HG03442 (cell line): ENCODE measurements around the gene FERMT1.

Source experiments
- ATAC-seq: cut with Tn5 transposase; IDR thresholded peaks from one replicate; pipeline ENCODE4 v1.9.1; 2021; ENCODE audit warnings: mild to moderate bottlenecking, moderate library complexity; ENCODE audit not compliant: unreplicated experiment

Gene FERMT1, protein sequence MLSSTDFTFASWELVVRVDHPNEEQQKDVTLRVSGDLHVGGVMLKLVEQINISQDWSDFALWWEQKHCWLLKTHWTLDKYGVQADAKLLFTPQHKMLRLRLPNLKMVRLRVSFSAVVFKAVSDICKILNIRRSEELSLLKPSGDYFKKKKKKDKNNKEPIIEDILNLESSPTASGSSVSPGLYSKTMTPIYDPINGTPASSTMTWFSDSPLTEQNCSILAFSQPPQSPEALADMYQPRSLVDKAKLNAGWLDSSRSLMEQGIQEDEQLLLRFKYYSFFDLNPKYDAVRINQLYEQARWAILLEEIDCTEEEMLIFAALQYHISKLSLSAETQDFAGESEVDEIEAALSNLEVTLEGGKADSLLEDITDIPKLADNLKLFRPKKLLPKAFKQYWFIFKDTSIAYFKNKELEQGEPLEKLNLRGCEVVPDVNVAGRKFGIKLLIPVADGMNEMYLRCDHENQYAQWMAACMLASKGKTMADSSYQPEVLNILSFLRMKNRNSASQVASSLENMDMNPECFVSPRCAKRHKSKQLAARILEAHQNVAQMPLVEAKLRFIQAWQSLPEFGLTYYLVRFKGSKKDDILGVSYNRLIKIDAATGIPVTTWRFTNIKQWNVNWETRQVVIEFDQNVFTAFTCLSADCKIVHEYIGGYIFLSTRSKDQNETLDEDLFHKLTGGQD

GRCh38 chr20:6122873-6123648 is at the start of gene FERMT1:
Gene FERMT1, minus strand, starts transcription at chr20:6123030. Its CDS starts 3,476 bp downstream, at chr20:6119554.
- ATAC-seq: peak; percentile 74

GRCh38 chr20:6169251-6169650 is 46.4 kb upstream of the FERMT1 start:
- ATAC-seq: no peak

DNA sequence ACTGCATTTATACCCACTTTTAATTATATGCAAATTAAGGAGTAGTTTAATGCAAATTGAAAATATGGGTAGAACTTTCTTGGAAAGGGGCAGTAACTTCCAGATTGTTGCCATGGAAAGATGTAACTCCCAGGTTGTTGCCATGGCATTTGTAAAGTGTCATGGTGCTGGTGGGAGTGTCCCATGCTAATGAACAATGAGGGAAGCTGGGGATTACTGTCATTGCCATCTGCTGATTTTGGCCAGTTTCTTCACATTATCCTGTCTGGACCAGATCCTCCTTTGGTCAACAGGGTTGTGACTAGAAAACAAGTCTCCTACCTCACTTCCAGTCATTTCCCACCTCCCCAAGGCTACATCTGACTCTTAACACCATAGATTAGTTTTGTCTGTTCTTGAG is 45.4 kb upstream of the FERMT1 start:
- no peak for ATAC-seq

GRCh38 chr20:6165346-6165745 is 42.5 kb upstream of the FERMT1 start:
- ATAC-seq: no peak

DNA sequence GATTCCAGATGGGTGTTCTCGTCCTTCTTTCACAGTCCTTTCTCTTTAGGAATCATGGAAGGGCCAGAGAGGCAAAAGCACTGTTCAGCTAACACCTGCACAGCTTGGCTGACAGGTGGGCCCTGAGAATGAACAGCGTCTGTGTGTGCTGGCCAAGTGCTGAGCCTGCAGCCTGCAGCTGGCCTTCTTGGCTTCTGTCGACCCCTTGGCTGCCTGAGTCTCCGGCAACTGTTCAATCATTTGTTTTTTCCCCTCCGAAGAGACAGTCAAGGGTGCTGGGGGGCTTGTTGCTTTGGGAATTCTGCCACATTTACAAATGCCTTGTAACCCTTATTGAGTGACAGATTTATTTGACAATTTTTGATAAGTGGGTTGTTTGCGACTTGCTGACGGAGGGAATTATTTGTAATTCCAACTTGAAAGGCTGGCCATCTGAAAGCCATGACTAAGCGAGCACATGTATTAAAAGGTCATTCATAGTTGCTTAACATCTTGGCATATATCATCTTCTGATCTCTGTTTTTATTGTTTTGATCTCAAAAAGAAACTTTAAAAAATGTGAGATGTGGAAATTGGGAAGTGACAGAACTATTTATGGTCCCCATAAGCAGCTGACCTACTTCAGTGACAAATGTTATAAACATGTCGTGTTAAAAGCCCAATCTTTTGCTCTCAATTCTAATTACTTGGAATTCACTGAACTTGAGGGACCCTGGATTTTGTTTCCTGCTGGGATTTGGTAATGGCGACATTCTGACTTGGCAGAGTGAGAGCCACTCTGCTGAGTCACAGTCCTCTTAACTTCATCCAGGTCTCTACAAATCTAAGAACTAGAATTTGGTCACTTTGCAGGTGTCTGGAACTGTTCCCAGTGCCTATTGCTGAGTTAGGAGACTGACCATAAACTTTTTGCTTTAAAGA is 41.9 kb upstream of the FERMT1 start:
- ATAC-seq: no peak

GRCh38 chr20:6160736-6161135 is 37.9 kb upstream of the FERMT1 start:
- no peak for ATAC-seq

DNA sequence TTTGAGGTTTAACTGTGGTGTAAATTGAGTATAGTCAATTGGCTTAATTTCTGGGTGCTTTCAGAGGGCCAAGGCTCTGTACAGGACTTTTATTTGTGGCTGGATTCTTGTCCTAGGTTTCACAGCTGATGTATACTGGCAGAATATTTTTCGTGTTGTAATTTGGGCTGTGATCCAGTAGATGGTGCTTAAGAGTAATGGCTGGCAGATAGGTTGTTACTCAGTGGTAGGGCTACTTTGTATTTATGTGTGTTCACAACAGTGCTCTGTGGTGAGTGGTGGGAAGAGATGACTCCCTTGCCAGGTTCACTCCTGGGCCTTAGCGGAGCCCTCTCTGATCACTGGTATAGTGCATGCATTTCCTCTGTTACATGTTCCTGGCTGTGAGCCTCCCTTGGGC is 34.5 kb upstream of the FERMT1 start:
- ATAC-seq: no peak

- no peak for ATAC-seq
Measured at GRCh38 chr20:6152777-6153176, 29.9 kb upstream of the FERMT1 start.

GRCh38 chr20:6148073-6148472 is 25.2 kb upstream of the FERMT1 start:
- ATAC-seq: no peak

DNA sequence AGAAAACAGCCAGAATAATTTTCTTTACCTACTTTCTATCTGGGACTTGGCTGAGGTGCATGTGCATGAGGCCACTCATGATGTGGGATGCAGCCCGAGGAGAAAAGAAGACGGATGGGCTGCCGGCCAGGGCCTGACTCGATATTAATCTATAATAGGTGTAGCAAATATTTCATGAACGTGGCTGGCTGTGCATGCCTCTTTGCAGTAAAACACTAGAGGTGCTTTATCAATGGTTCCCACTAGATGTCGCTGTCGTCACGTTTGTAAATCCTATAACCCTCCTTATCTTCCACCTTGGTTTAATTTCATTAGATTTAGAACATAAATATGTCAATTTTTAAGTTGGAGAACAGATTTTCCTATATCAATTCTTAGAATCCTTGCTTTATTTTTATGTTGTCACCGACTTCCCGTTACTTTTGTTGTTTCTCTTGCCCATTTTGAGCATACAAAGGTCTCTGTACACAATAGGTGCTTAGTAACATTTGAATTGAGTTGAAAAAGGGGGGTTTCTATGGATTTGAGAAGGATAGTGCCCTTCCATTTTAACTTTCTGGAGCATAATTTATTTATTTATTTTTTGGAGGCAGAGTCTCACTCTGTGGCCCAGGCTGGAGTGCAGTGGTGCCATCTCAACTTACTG is 19.6 kb upstream of the FERMT1 start:
- ATAC-seq: peak; percentile 69

DNA sequence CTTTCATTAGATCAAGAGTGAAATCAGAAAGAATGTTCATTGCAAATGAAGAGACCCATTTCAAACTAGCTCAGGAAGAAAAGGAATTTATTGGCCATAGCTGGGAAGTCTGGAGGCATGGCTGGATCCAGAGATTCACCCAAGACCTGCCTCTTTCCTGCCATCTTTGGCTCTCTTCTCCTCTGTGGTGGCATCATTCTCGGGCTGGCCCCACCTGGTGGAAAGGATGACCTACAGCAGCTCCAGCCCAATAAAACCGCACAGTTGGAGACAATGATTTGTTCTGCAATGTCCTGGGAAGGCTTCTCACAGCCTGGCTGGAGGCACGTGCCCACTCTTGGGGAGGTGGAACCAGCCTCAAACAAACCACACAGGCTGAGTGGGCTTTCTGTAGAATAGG is 18.1 kb upstream of the FERMT1 start:
- ATAC-seq: peak; percentile 55

GRCh38 chr20:6135347-6135746 is 12.5 kb upstream of the FERMT1 start:
- ATAC-seq: no peak

GRCh38 chr20:6134592-6134991 is 11.8 kb upstream of the FERMT1 start:
- no peak for ATAC-seq

GRCh38 chr20:6130045-6130444 is 7.2 kb upstream of the FERMT1 start:
- ATAC-seq: no peak

GRCh38 chr20:6127825-6128224 is 5.0 kb upstream of the FERMT1 start:
- no peak for ATAC-seq

- no peak for ATAC-seq
Measured at GRCh38 chr20:6126846-6127245, 4.0 kb upstream of the FERMT1 start.

DNA sequence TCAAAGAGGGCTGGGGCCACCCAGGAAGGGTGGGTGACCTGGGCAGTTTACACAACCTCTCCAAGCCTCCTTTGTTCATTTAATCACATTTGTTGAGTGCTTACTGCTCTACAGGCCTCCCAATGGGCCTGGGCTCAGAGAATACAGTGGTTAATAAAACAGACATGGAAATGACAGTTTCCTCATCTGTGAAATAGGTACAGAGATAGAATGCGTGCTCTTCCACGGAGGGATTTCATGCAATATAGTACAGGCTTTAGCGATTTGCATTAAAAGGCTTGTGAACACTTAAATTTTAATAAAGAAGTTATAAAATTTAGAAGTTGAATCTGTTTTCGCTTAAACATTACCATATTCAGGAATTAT is 802 bp upstream of the FERMT1 start:
- no peak for ATAC-seq

DNA sequence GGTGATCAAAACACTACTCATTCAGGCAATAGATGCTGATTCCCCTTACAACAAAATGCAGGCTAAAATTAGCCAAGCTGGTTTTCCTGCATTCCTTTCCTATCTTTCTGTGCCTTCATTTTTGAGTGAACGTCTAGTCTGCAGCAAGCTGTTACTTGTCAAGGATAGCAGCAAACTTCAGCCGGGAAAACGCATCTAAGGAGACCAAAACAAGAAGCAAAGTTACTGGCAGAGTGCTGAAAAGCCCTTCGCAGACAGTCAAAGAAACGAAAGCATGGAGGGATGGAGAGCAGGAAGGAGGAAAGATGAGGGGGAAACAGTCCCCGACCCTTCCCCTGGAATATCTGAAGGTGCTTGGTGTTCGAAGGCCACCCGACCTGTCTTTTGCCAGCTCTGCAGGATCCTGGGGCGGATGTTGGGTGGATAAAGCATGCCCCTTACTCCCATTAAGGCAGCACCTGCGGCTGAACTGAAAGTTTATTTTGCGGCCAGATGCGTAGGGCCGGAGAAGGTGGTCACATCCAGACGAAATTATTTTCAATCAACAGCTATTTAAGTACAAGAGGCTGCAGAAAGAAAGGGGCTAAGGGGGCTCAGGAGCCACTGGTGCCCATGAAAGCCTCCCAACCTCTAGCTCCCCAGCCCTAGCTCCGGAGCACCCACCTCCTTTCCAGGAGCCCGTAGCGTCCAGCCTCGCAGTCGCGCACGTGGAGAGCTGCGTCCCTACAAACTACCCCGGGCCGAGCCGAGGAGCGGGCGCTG is 538 bp downstream of the FERMT1 start:
- no peak for ATAC-seq

DNA sequence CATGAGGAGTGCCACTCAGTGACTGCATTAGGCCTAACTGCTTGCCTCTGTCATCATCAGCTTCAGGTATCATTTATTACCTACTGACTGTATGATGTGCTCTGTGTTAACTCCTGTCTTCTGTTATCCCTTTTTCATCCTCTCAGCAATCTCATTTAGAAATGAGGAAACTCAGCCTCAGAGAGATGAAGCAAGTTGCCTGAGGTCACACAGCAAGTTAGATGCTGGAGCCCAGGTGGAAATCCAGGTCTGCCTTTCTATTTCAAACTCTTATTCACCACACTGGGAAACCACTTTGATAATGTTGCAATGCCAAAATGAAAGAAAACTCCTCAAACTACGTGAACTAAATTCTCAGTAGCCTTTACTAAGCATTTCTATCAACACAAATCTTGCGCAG is 1.3 kb downstream of the FERMT1 start:
- ATAC-seq: no peak
